Thoracic aorta endothelial cell (primary cell): ENCODE measurements around the gene ZNF654. TPM values are rescaled to one million over a fixed set of nuclear protein-coding genes. Genes with fewer than 3 reads are reported as not detected.

Experiments used
- total RNA-seq: library from RNA; depleted of rRNA; stranded (reverse); fragments of >200 nt; gene quantifications from 2 replicates; pipeline ENCODE4 v1.2.3, GENCODE V29; 2012

Gene ZNF654
- 30.3 and 35.0 TPM in 2 replicates for total RNA-seq

DNA sequence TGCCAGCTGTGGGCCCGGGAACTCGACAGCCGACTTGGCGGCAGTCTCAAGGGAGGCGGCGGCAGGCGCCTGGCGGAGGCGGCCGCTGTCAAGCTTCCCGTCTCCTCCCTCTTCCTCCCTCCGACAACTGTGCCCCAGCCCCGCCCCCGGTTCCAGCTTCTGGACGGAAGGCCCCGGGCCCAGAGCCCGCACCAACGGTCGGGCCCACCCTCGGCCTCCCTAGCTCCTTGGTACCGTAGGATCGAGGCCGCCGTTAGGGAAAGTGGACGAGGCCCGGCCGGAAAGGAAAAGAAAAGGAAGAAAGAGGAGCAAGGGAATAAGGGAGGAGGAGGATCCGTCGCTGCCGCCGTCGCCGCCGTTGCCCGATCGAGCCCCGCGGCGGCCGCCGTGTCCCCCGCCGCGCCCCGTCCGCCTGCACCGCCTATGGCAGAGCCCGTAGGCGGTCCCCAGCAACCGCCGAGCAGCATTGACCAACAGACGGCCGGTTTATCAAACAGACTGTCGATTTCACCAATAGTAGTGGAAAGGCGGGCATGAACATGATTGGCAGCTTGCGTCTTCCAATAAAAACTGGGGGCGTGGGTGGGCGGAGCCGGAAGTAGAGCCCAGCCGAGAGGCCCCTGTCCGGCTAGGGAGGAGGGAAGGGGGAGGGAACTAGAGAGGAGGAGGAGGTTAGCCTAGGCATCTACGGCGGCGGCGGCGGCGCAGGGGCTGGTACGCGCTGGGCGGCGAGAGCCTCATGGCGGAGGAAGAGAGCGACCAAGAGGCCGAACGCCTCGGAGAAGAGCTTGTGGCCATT, at the start of gene ZNF654, which contains the start of gene CGGBP1:
ZNF654 (plus strand) TSS at position 675 of the 799 bp plus-strand sequence; CDS start at position 740, 65 bp downstream.
CGGBP1 (minus strand) TSS at position 425 of the 799 bp plus-strand sequence. CDS start 3,029 bp downstream, outside the sequence.

DNA sequence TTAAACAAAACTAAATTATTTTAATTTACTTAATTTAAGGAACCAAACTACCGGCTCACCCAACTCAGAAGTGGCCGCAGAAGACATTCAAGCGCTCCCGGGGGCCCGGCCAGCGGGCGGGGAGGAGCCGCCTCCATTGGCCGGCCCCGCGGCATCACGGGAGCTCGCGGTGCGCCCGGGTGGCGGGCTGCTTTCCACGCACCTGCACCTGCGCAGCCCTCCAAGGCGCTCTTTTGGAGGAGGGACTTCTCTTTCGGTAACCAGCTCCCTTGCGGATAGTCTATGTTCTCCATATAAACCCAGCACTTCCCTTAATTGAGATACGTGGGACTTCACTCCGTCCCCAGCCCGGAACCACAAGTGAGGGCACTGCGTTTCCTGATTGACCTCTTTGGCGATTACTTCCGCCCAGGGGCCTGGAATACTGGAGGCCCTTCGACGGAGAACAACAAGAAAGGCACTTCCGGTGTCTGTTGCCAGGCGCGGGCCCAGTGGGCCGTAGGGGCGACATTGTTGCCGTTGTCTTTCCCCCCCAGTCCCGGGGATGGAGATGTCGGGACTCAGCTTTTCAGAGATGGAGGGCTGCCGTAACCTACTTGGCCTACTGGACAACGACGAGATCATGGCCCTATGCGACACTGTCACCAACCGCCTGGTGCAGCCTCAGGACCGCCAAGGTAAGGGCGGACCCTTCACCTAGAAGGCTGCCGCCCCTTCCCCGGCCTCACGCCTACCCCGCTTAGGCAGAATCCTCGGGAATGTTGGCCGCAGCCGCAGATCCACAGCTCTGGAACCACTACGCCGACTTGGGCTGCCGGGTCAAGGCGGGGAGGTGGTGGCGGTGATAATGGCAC, 90.7 kb downstream of the ZNF654 start, which contains the start of gene C3orf38:
C3orf38 (plus strand) TSS at position 451 of the 854 bp plus-strand sequence; CDS start at position 545, 94 bp downstream.

Other genes with a start within 250 kb of the ZNF654 start
- gene CGGBP1, start 250 bp upstream of the ZNF654 start, total RNA-seq, result 101 and 112 TPM in 2 replicates
- gene C3orf38, start 90.7 kb downstream of the ZNF654 start, total RNA-seq, result 27.8 and 31.2 TPM in 2 replicates